ENCODE results near the gene KLHDC8A.

Gene KLHDC8A

GRCh38 chr1:205356440-205357139 lies at the start of gene KLHDC8A:
TSS of gene KLHDC8A (minus strand) at chr1:205356922. CDS start at chr1:205343604, 13,318 bp downstream.
- no peak for TF ChIP-seq GATA3 (IDR thresholded peaks at IDR 0.05; ENCODE audit: low read depth, low read length)
- no peak for TF ChIP-seq GATA2 (IDR thresholded peaks at IDR 0.05; ENCODE audit: low read depth, low read length)

- TF ChIP-seq GATA2 (IDR thresholded peaks at IDR 0.05; ENCODE audit: low read depth, low read length) (no peak), GATA3 (IDR thresholded peaks at IDR 0.05; ENCODE audit: low read depth, low read length) (no peak)
Observed at GRCh38 chr1:205398586-205398985, 41.9 kb upstream of the KLHDC8A start.

GRCh38 chr1:205396967-205397616 lies 40.4 kb upstream of the KLHDC8A start:
- TF ChIP-seq GATA2 (IDR thresholded peaks at IDR 0.05; ENCODE audit: low read depth, low read length): no peak

- TF ChIP-seq GATA3 (IDR thresholded peaks at IDR 0.05; ENCODE audit: low read depth, low read length) (no peak), GATA2 (IDR thresholded peaks at IDR 0.05; ENCODE audit: low read depth, low read length) (no peak)
Observed at GRCh38 chr1:205395616-205396015, 38.9 kb upstream of the KLHDC8A start.

GRCh38 chr1:205392650-205393049 lies 35.9 kb upstream of the KLHDC8A start:
- no peak for TF ChIP-seq GATA2 (IDR thresholded peaks at IDR 0.05; ENCODE audit: low read depth, low read length)

GRCh38 chr1:205391386-205391785 lies 34.7 kb upstream of the KLHDC8A start:
- no peak for TF ChIP-seq GATA2 (IDR thresholded peaks at IDR 0.05; ENCODE audit: low read depth, low read length)
- TF ChIP-seq GATA3 (IDR thresholded peaks at IDR 0.05; ENCODE audit: low read depth, low read length): no peak

GRCh38 chr1:205387845-205388244 lies 31.1 kb upstream of the KLHDC8A start:
- TF ChIP-seq GATA3 (IDR thresholded peaks at IDR 0.05; ENCODE audit: low read depth, low read length): no peak

GRCh38 chr1:205382561-205382960 lies 25.8 kb upstream of the KLHDC8A start:
- TF ChIP-seq GATA3 (IDR thresholded peaks at IDR 0.05; ENCODE audit: low read depth, low read length) (no peak), GATA2 (IDR thresholded peaks at IDR 0.05; ENCODE audit: low read depth, low read length) (no peak)

GRCh38 chr1:205381305-205381704 lies 24.6 kb upstream of the KLHDC8A start:
- TF ChIP-seq GATA3 (IDR thresholded peaks at IDR 0.05; ENCODE audit: low read depth, low read length) (no peak), GATA2 (IDR thresholded peaks at IDR 0.05; ENCODE audit: low read depth, low read length) (no peak)

GRCh38 chr1:205380882-205381281 lies 24.2 kb upstream of the KLHDC8A start:
- no peak for TF ChIP-seq GATA2 (IDR thresholded peaks at IDR 0.05; ENCODE audit: low read depth, low read length)
- TF ChIP-seq GATA3 (IDR thresholded peaks at IDR 0.05; ENCODE audit: low read depth, low read length): no peak

GRCh38 chr1:205379056-205379455 lies 22.3 kb upstream of the KLHDC8A start:
- no peak for TF ChIP-seq GATA2 (IDR thresholded peaks at IDR 0.05; ENCODE audit: low read depth, low read length)

GRCh38 chr1:205377355-205377754 lies 20.6 kb upstream of the KLHDC8A start:
- TF ChIP-seq GATA3 (IDR thresholded peaks at IDR 0.05; ENCODE audit: low read depth, low read length): no peak
- no peak for TF ChIP-seq GATA2 (IDR thresholded peaks at IDR 0.05; ENCODE audit: low read depth, low read length)

GRCh38 chr1:205376739-205377138 lies 20.0 kb upstream of the KLHDC8A start:
- TF ChIP-seq GATA3 (IDR thresholded peaks at IDR 0.05; ENCODE audit: low read depth, low read length): no peak
- no peak for TF ChIP-seq GATA2 (IDR thresholded peaks at IDR 0.05; ENCODE audit: low read depth, low read length)

- TF ChIP-seq GATA3 (IDR thresholded peaks at IDR 0.05; ENCODE audit: low read depth, low read length): no peak
- no peak for TF ChIP-seq GATA2 (IDR thresholded peaks at IDR 0.05; ENCODE audit: low read depth, low read length)
Observed at GRCh38 chr1:205375835-205376545, 19.3 kb upstream of the KLHDC8A start.
